Measurements from ENCODE around the gene SPOCK3. TPM values are rescaled to one million over a fixed set of nuclear protein-coding genes. Genes with fewer than 3 reads are reported as not detected.

SPOCK3 gene
- total and polyA plus RNA-seq, 2 experiments from 2014 or later = 1.6 to 4.1 TPM

- Mint-ChIP-seq H3K27me3 (ENCODE audit: insufficient read depth, low read depth, poor library complexity) (no peaks in the 10 kb centered on the region), H3K36me3 (ENCODE audit: low read depth) (no peaks in the 10 kb centered on the region), H3K4me1 (no peaks in the 10 kb centered on the region), H3K4me3 (no peak overlapping the region), H3K9me3 (no peaks in the 10 kb centered on the region), H3K27ac (no peak overlapping the region)
- no peak overlapping the region for H3K4me3 ChIP-seq
- no peaks in the 10 kb centered on the region for H3K4me1 ChIP-seq (ENCODE audit: insufficient read depth)
- no peaks in the 10 kb centered on the region for H3K27me3 ChIP-seq (ENCODE audit: insufficient read depth)
- H3K4me2 ChIP-seq = no peak overlapping the region
- TF ChIP-seq CTCF (conservative IDR thresholded peaks at IDR 0.05; ENCODE audit: low read depth in 2 of 2) (no peak), POLR2AphosphoS5 (IDR thresholded peaks at IDR 0.05; ENCODE audit: low read depth) (no peak), ETS1 (IDR thresholded peaks at IDR 0.05) (no peak), REST (IDR thresholded peaks at IDR 0.05; ENCODE audit: unreplicated experiment) (no peak), EZH2 (IDR thresholded peaks at IDR 0.05; ENCODE audit: low read depth, unreplicated experiment) (no peak), ZNF462 (CRISPR knock-in tag; IDR thresholded peaks at IDR 0.05) (no peak), ZNF114 (CRISPR knock-in tag; IDR thresholded peaks at IDR 0.05) (no peak), EZH2phosphoT487 (IDR thresholded peaks at IDR 0.05; ENCODE audit: unreplicated experiment) (no peak), CREB1 (CRISPR knock-in tag; IDR thresholded peaks at IDR 0.05; ENCODE audit: low read depth) (no peak)
- no peak overlapping the region for H2AFZ ChIP-seq
- H3K27ac ChIP-seq (ENCODE audit: low read depth) = no peak overlapping the region
- H3F3A ChIP-seq (replicated peaks; ENCODE audit: low read depth) = no peaks in the 10 kb centered on the region
- H3K9me2 ChIP-seq (ENCODE audit: insufficient read depth) = no peaks in the 10 kb centered on the region
- no peak for DNase-seq (ENCODE audit: low spot score)
- ATAC-seq = no peak
- H3K36me3 ChIP-seq (ENCODE audit: insufficient read depth) = no peaks in the 10 kb centered on the region
- no peaks in the 10 kb centered on the region for H4K20me1 ChIP-seq (replicated peaks; ENCODE audit: insufficient read depth)
- H3K79me2 ChIP-seq (replicated peaks; ENCODE audit: insufficient read depth) = no peaks in the 10 kb centered on the region
These were observed 411.2 kb downstream of the SPOCK3 start for GRCh38 chr4:166823126-166823525.

Measured in GM23338 (cell line).